ENCODE data around the gene FN1.
"Not testable (repeated sequence)": the region's sequence is repeated elsewhere in the genome, so short reads cannot be mapped to it uniquely, and the experiment has no call there.

Gene FN1

GRCh38 chr2:215324811-215325210, 111.1 kb downstream of the FN1 start:
- DNase-seq: no peak

- DNase-seq: no peak
These were observed 115.2 kb downstream of the FN1 start for GRCh38 chr2:215320679-215321078.

- DNase-seq: no peak
These were observed 115.8 kb downstream of the FN1 start for GRCh38 chr2:215320102-215320501.

GRCh38 chr2:215319500-215319899, 116.4 kb downstream of the FN1 start:
- no peak for DNase-seq

- no peak for DNase-seq
These were observed 119.5 kb downstream of the FN1 start for GRCh38 chr2:215316336-215316735.

GRCh38 chr2:215315301-215315700, 120.6 kb downstream of the FN1 start:
- no peak for DNase-seq

GRCh38 chr2:215314896-215315295, 121.0 kb downstream of the FN1 start:
- no peak for DNase-seq

GRCh38 chr2:215313255-215313613, 122.6 kb downstream of the FN1 start:
- DNase-seq: no peak

- DNase-seq: peak; percentile 92
These were observed 124.1 kb downstream of the FN1 start, which contains the start of gene ATIC for GRCh38 chr2:215311625-215312396. Gene ATIC, plus strand, starts transcription at chr2:215312059. Its CDS starts 84 bp downstream, at chr2:215312143.

- not testable (repeated sequence) for DNase-seq
These were observed 124.6 kb downstream of the FN1 start for GRCh38 chr2:215311259-215311624.

All from NCI-H526 treated with DMSO at 0.1 percent for 48 hours (cell line).